IMR-90 (cell line): Measurements from ENCODE around the gene GPSM3.

ENCODE experiments used
- BHLHE40 ChIP-seq: fragments of 150-350 bp; IDR thresholded peaks from 2 replicates; pipeline ENCODE4 v1.6.1; 2016; ENCODE audit warnings: mild to moderate bottlenecking, low read depth, low read length
- CEBPB ChIP-seq: IDR thresholded peaks from 2 replicates; pipeline ENCODE4 v1.6.1; 2012; ENCODE audit warnings: low read depth, low read length, improper control_type of control experiment
- MAFK ChIP-seq: IDR thresholded peaks from 2 replicates; pipeline ENCODE4 v1.6.1; 2012; ENCODE audit warnings: low read depth, low read length, improper control_type of control experiment
- MAZ ChIP-seq: IDR thresholded peaks from 2 replicates; pipeline ENCODE4 v1.6.1; 2012; ENCODE audit warnings: low read depth, mild to moderate bottlenecking, low read length, improper control_type of control experiment, moderate library complexity, borderline replicate concordance
- MXI1 ChIP-seq: IDR thresholded peaks from 2 replicates; pipeline ENCODE4 v1.6.1; 2012; ENCODE audit warnings: low read depth, mild to moderate bottlenecking, low read length, moderate library complexity, borderline replicate concordance
- POLR2A ChIP-seq: IDR thresholded peaks from 2 replicates; pipeline ENCODE4 v1.6.1; 2012; ENCODE audit warnings: mild to moderate bottlenecking, low read depth, low read length
- RAD21 ChIP-seq: IDR thresholded peaks from 2 replicates; pipeline ENCODE4 v1.6.1; 2012; ENCODE audit warnings: low read length, improper control_type of control experiment
- RFX5 ChIP-seq: IDR thresholded peaks from 2 replicates; pipeline ENCODE4 v1.8.0; 2012; ENCODE audit warnings: low read depth, mild to moderate bottlenecking, low read length, moderate library complexity
- SMC3 ChIP-seq: fragments of 150-350 bp; IDR thresholded peaks from 2 replicates; pipeline ENCODE4 v1.6.1; 2016; ENCODE audit warnings: low read depth, mild to moderate bottlenecking, antibody characterized with exemption, low read length, moderate library complexity
- USF2 ChIP-seq: fragments of 150-350 bp; IDR thresholded peaks from 2 replicates; pipeline ENCODE4 v1.6.1; 2017; ENCODE audit warnings: mild to moderate bottlenecking, antibody characterized with exemption, low read length, low read depth
- TF ChIP-seq, protein P1 (sequence below): conservative IDR thresholded peaks from 2 replicates; pipeline ENCODE4 v1.5.1; 2012; ENCODE audit warnings: mild to moderate bottlenecking, low read depth, low read length, improper control_type of control experiment
- TF ChIP-seq, protein P2 (sequence below): fragments of 150-350 bp; IDR thresholded peaks from 2 replicates; pipeline ENCODE4 v1.6.1; 2016; ENCODE audit warnings: low read depth, mild to moderate bottlenecking, low read length, moderate library complexity, borderline replicate concordance

GRCh38 chr6:32208996-32209395, 16.6 kb upstream of the GPSM3 start:
- TF ChIP-seq RAD21 (no peak), BHLHE40 (no peak), CEBPB (no peak), POLR2A (no peak), USF2 (no peak), MXI1 (no peak), RFX5 (no peak), MAFK (no peak), MAZ (no peak), SMC3 (no peak)
- TF ChIP-seq, protein P1, sequence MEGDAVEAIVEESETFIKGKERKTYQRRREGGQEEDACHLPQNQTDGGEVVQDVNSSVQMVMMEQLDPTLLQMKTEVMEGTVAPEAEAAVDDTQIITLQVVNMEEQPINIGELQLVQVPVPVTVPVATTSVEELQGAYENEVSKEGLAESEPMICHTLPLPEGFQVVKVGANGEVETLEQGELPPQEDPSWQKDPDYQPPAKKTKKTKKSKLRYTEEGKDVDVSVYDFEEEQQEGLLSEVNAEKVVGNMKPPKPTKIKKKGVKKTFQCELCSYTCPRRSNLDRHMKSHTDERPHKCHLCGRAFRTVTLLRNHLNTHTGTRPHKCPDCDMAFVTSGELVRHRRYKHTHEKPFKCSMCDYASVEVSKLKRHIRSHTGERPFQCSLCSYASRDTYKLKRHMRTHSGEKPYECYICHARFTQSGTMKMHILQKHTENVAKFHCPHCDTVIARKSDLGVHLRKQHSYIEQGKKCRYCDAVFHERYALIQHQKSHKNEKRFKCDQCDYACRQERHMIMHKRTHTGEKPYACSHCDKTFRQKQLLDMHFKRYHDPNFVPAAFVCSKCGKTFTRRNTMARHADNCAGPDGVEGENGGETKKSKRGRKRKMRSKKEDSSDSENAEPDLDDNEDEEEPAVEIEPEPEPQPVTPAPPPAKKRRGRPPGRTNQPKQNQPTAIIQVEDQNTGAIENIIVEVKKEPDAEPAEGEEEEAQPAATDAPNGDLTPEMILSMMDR = no peak
- TF ChIP-seq, protein P2, sequence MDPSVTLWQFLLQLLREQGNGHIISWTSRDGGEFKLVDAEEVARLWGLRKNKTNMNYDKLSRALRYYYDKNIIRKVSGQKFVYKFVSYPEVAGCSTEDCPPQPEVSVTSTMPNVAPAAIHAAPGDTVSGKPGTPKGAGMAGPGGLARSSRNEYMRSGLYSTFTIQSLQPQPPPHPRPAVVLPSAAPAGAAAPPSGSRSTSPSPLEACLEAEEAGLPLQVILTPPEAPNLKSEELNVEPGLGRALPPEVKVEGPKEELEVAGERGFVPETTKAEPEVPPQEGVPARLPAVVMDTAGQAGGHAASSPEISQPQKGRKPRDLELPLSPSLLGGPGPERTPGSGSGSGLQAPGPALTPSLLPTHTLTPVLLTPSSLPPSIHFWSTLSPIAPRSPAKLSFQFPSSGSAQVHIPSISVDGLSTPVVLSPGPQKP = no peak
